ENCODE measurements around the gene IBSP.

DNA sequence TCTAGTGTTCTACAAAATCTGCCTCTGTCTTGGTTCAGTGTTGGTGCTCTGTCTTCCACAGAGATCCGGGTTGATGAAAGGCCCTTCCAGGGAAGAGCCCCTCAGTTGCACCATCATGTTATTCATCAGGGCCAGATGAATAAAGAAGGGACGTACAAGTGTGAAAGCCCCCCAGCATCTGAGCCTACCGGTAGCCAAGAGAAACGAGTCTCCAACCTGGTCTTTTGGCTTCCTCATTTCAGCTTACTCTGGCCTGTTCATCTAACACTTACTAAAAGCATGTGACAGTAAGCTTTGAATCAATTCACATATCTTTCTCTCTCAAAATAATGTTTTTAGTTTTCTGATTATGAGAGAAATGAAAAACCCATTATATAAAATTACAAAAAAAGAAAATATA, 52.6 kb downstream of the IBSP start:
- TF ChIP-seq, protein P1, sequence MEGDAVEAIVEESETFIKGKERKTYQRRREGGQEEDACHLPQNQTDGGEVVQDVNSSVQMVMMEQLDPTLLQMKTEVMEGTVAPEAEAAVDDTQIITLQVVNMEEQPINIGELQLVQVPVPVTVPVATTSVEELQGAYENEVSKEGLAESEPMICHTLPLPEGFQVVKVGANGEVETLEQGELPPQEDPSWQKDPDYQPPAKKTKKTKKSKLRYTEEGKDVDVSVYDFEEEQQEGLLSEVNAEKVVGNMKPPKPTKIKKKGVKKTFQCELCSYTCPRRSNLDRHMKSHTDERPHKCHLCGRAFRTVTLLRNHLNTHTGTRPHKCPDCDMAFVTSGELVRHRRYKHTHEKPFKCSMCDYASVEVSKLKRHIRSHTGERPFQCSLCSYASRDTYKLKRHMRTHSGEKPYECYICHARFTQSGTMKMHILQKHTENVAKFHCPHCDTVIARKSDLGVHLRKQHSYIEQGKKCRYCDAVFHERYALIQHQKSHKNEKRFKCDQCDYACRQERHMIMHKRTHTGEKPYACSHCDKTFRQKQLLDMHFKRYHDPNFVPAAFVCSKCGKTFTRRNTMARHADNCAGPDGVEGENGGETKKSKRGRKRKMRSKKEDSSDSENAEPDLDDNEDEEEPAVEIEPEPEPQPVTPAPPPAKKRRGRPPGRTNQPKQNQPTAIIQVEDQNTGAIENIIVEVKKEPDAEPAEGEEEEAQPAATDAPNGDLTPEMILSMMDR (IDR thresholded peaks at IDR 0.05): no peak
- TF ChIP-seq EP300 (IDR thresholded peaks at IDR 0.05) (no peak), POLR2AphosphoS5 (IDR thresholded peaks at IDR 0.05) (no peak), POLR2A (IDR thresholded peaks at IDR 0.05; ENCODE audit: low read depth) (no peak)
